ENCODE data around the gene GMPR.

Gene GMPR

DNA sequence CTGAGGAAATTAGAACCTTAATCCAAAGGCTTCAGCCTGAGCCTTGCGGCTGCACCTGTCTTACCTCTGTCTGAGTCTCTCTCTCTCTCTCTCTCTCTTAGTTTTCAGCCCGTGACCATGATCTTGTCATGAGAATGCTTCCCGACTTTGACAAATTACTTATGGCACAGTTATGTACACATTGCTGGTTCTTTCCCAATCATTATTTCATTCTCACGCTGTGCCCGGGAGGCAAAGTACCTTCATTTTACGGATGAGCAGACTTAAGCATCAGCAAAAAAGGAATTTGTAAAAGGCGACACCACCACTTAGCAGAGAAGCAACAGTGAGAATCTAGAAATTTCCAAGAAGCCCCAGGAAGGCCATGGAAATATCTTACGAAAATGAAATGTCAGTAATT is 54.6 kb downstream of the GMPR start:
- Histone ChIP-seq H3K36me3 (no peaks in the 10 kb centered on the region), H3K4me1 (ENCODE audit: control insufficient read depth in 1 of 2, insufficient read depth in 1 of 2, low read depth in 1 of 2, low read length in 1 of 2) (no peaks in the 10 kb centered on the region)
- TF ChIP-seq, protein P1, sequence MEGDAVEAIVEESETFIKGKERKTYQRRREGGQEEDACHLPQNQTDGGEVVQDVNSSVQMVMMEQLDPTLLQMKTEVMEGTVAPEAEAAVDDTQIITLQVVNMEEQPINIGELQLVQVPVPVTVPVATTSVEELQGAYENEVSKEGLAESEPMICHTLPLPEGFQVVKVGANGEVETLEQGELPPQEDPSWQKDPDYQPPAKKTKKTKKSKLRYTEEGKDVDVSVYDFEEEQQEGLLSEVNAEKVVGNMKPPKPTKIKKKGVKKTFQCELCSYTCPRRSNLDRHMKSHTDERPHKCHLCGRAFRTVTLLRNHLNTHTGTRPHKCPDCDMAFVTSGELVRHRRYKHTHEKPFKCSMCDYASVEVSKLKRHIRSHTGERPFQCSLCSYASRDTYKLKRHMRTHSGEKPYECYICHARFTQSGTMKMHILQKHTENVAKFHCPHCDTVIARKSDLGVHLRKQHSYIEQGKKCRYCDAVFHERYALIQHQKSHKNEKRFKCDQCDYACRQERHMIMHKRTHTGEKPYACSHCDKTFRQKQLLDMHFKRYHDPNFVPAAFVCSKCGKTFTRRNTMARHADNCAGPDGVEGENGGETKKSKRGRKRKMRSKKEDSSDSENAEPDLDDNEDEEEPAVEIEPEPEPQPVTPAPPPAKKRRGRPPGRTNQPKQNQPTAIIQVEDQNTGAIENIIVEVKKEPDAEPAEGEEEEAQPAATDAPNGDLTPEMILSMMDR (IDR thresholded peaks at IDR 0.05) = no peak

DNA sequence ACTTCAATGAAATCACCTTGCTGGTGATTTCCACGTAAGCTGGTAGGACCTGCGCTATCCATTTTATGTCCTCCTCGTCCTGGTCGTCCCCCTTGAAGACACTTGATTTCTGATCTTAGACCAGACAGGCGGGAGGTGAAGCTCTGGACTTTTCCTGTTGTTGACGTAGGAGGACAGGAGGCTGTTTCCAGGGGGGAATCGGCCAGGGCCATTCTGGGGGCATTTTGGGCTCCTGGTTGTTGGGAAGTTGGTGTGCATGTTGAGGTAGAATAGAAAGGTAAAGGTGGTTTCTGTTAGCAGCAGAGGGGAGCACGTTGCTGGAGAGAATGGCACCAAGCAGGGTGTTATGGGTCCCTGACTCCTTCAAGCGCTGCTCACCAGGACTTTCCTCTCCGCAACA is 56.0 kb downstream of the GMPR start:
- Histone ChIP-seq H3K27me3 (no peaks in the 10 kb centered on the region), H3K36me3 (no peaks in the 10 kb centered on the region)
- TF ChIP-seq, protein P1 (IDR thresholded peaks at IDR 0.05) = no peak

More for the DNA sequence above, 54.6 kb downstream of the GMPR start:
- H3K27ac ChIP-seq = no peak overlapping the region
- H3K4me3 ChIP-seq (ENCODE audit: low read depth in 1 of 2, low read length in 1 of 2) = no peak overlapping the region
- H3K9me3 ChIP-seq = no peaks in the 10 kb centered on the region
- no peaks in the 10 kb centered on the region for H3K27me3 ChIP-seq

DNA sequence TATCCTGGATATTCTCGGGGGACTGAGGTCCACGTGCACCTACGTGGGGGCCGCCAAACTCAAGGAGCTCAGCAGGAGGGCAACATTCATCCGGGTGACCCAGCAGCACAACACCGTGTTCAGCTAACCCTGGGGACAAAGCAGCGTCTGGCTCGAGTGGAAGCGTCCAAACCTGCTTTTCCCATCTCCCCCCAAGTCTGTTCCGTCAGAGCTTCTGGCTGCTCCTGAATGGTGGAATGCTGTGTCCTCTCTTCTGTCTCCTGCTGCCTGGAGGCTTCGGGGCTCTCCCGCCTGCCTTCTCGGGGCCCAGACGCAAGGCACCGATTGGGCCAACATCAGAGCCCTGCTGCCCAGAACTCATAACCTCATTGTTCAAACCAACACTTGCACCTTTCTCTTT is 56.7 kb downstream of the GMPR start:
- H3K27ac ChIP-seq = no peak overlapping the region
- H3K4me1 ChIP-seq (ENCODE audit: control insufficient read depth in 1 of 2, insufficient read depth in 1 of 2, low read depth in 1 of 2, low read length in 1 of 2) = no peaks in the 10 kb centered on the region
- no peaks in the 10 kb centered on the region for H3K9me3 ChIP-seq
- H3K27me3 ChIP-seq = no peaks in the 10 kb centered on the region
- TF ChIP-seq, protein P1 (IDR thresholded peaks at IDR 0.05) = no peak
- no peaks in the 10 kb centered on the region for H3K36me3 ChIP-seq
- H3K4me3 ChIP-seq (ENCODE audit: low read depth in 1 of 2, low read length in 1 of 2) = no peak overlapping the region

More for the DNA sequence above, 56.0 kb downstream of the GMPR start:
- H3K4me3 ChIP-seq (ENCODE audit: low read depth in 1 of 2, low read length in 1 of 2) = no peak overlapping the region
- no peaks in the 10 kb centered on the region for H3K4me1 ChIP-seq (ENCODE audit: control insufficient read depth in 1 of 2, insufficient read depth in 1 of 2, low read depth in 1 of 2, low read length in 1 of 2)
- H3K9me3 ChIP-seq = no peaks in the 10 kb centered on the region
- H3K27ac ChIP-seq = no peak overlapping the region

DNA sequence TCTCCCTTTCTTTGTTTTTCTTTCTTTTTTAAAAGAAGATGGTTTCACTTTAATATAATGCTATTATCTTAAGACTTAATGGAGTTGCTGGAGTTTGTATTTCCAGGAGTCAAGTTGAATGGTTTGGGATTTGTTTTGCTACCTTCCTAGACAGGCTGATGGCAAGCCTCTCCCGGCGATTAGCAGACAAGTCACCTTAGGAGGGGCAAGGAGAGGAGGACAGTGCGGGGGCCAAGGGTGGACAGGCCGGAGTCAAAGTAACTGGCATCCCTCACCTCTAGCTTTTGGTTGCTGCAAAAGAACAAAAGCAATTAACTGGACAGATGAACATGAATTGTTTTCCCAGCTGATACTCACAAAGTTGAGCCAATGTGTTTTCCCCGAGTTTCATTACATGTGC is 57.1 kb downstream of the GMPR start:
- H3K27ac ChIP-seq = no peak overlapping the region
- no peak overlapping the region for H3K4me3 ChIP-seq (ENCODE audit: low read depth in 1 of 2, low read length in 1 of 2)
- TF ChIP-seq, protein P1 (IDR thresholded peaks at IDR 0.05) = no peak
- H3K9me3 ChIP-seq = no peaks in the 10 kb centered on the region
- no peaks in the 10 kb centered on the region for H3K36me3 ChIP-seq
- no peaks in the 10 kb centered on the region for H3K27me3 ChIP-seq
- no peaks in the 10 kb centered on the region for H3K4me1 ChIP-seq (ENCODE audit: control insufficient read depth in 1 of 2, insufficient read depth in 1 of 2, low read depth in 1 of 2, low read length in 1 of 2)

DNA sequence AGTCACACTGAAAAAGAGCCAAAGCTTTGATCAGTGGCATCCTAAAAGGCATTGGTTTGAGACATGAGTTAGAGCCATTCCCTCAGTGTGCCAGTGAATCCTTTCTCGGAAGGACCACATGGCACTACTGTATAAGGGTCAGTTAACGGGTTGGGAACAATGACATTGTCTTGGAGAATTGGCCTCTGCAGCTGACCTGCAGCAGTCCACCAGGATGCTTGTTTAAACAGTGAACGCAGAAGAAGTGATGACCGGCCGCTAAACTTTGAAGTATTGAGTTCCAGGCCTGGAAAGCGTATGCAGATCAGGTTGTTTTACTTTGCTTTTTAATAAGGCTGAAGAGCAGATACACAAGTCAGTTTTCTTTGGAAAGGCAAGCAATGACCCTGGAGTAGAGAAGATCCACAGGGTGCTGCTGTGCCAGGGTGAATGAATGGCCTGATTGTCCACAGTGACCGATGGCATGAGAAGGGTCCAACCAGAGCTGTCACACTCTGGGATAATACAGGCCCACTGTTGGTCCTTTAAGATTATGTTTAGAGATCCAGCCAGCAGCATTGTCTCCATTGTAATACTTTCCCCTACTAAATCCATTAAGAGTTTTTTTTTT is 57.8 kb downstream of the GMPR start:
- no peaks in the 10 kb centered on the region for H3K4me1 ChIP-seq (ENCODE audit: control insufficient read depth in 1 of 2, insufficient read depth in 1 of 2, low read depth in 1 of 2, low read length in 1 of 2)
- TF ChIP-seq, protein P1 (IDR thresholded peaks at IDR 0.05) = no peak
- H3K27me3 ChIP-seq = no peaks in the 10 kb centered on the region
- no peak overlapping the region for H3K4me3 ChIP-seq (ENCODE audit: low read depth in 1 of 2, low read length in 1 of 2)
- no peak overlapping the region for H3K27ac ChIP-seq
- no peaks in the 10 kb centered on the region for H3K36me3 ChIP-seq
- H3K9me3 ChIP-seq = no peaks in the 10 kb centered on the region

Data from neutrophil (primary cell).